HG03354 (cell line): ENCODE results near the gene ZNF423.

Source experiments
- ATAC-seq: cut with Tn5 transposase; IDR thresholded peaks from one replicate; pipeline ENCODE4 v1.9.1; 2021; ENCODE audit warnings: mild to moderate bottlenecking; ENCODE audit not compliant: unreplicated experiment, poor library complexity, severe bottlenecking

ZNF423 gene

DNA sequence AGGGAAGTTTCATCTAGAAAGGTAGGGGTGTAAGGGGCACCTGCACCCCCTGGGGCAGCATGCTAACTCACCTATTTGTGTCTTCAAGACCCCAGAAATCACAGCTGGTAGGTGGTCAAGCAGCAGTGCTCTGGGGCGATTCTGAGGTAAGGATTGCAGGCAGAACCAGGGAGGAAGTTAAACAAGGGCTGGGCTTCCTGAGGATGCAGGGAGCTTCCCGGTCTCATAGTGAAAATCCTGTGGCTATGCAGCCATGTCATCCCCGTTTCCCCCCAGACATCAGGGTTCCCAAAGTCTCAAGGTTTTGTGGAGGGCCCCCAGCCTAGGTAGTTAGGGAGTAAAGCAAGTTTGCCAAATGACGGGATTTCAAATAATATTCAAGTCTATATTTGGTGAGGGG lies 403.8 kb downstream of the ZNF423 start:
- no peak for ATAC-seq

DNA sequence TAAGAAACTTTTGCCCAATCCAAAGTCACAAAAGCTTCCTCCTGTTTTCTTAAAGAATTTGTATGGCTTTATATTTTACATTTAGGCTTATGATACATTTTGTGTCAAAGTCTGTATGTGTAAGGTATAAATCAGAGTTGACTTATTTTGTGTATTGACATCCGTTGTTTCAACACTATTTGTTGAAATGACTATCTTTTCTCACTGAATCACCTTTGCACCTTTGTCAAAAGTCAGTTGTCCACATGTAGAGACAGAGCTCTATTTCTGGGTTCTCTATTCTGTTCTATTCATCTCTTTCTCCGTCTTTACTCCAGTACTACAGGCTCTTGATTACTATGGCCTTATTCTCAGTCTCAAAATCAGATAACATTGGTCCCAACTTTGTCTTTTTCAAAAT lies 409.1 kb downstream of the ZNF423 start:
- no peak for ATAC-seq

- ATAC-seq, result no peak
Measured at GRCh38 chr16:49443576-49443975, 412.3 kb downstream of the ZNF423 start.

DNA sequence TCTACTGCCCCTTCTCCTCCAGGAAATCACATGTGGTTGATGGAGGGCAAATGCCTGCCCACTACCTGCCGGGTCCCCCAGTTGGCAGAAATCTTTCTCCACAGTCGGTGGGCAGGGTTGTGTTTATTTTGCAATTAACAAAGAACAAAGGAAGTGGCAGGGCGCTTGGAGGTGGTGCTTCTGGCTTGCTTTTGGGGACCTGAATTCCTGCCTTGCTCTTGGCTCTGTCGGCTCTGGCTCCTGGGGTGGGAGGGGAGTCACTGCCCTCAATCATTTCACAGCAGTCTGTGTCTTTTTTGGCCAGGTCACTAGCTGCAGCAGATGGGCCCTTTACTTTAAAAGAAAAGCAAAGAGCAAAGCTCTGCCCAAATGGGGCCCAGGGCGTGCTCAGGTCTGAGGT lies 413.1 kb downstream of the ZNF423 start:
- no peak for ATAC-seq

DNA sequence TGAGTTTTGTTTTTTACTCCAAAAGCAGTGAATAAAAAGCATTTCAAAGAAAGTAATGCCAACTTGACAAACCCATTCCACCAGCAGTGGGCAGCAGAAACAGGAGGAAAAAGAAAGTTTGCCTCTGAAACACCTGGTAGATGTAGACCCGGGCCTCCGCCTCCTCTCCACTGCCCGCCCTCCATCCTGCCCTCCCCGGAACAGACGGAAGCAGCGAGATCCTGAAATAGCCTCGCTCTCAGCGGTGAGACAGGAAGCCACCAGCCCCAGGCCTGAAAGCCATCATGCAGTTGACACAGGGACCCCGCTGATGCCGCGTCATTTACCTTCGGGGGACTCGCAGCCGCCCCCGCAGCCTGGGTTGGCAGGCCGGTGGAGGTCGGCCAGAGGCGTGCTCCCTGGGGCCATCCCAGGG lies 414.5 kb downstream of the ZNF423 start:
- ATAC-seq, result peak; percentile 99

- ATAC-seq, result no peak
Measured at GRCh38 chr16:49440156-49441065, 415.5 kb downstream of the ZNF423 start.

DNA sequence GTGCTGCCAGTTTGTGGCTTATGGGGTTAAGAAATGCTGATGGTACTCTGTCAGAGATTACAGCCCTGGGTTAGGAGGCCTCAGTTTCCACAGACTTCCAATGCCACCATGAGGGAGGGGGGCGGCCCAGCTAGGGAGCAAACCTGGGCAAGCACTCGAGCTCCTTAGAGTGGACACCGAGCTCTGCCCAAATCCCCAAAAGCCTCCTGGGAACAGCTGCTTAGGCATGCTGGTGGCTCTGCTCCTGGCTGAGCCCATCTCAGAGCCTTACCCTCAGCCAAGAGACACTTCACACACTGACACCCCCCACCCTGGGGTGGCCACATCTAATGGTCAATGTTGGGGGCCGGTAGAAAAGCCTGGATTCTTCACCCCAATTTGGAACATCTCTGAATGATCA lies 416.2 kb downstream of the ZNF423 start:
- ATAC-seq, result no peak

DNA sequence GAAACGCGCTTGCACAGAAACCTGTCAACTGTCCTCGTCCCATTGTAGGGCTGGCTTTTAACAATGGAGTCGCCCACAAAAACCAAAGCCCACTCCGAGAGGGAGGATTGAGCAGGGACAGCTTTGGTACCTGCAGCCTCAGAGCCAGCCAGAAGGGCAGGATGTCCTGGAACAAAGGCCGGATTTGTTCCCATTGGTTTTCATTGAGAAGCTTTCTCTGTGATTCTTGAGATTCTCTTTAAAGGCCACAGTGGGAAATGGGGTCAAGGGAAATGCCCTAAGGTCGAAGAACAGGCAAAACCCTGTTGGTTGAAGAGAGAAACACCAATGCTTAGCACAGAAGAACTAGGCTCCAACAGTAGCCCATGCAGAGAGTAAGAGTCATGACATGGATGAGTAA lies 416.9 kb downstream of the ZNF423 start:
- ATAC-seq, result no peak
